SK-N-SH (cell line): ENCODE data around the gene FAM149B1. TPM values are rescaled to one million over a fixed set of nuclear protein-coding genes. Genes with fewer than 3 reads are reported as not detected.
"Not testable (repeated sequence)": the region's sequence is repeated elsewhere in the genome, so short reads cannot be mapped to it uniquely, and the experiment has no call there.

Experiments used
- CTCF ChIA-PET: fragments of 300-600, 350-600 bp; formaldehyde crosslinking; extraction: SDS; loops from one replicate; lab custom pipeline; 2021; lab: Yijun Ruan, JAX
- POLR2A ChIA-PET: fragments of 350-600 bp; sonication (Branson Sonifier 250); formaldehyde crosslinking; extraction: SDS; loops from one replicate; lab custom pipeline; 2020; ENCODE audit warnings: antibody characterized with exemption, inconsistent platforms; lab: Yijun Ruan, JAX
- DNase-seq: peaks from one replicate; pipeline ENCODE4 v3.0.0; 2012
- H2AFZ ChIP-seq: fragments of 200-600 bp; sonication (generic); 2 replicates; pipeline ENCODE4 v1.8.1; 2016; ENCODE audit warnings: antibody characterized with exemption, mild to moderate bottlenecking, low read depth
- H3F3A ChIP-seq: fragments of 200-600 bp; sonication (generic); replicated peaks from 2 replicates; pipeline ENCODE3; 2016; ENCODE audit warnings: antibody characterized with exemption, mild to moderate bottlenecking; ENCODE audit not compliant: insufficient read depth
- H3K27ac ChIP-seq, 2 experiments: fragments of 200-500 bp in 1 of 2; fragments of 200-600 bp in 1 of 2; sonication (Bioruptor generic) in 1 of 2; sonication (generic), shearing (Covaris generic) in 1 of 2; 2 replicates each; pipeline versions ENCODE4 v1.5.1 to v1.6.1; 2014 to 2016; ENCODE audit warnings: low read depth in 2 of 2, inconsistent platforms in 1 of 2, low read length in 1 of 2, mild to moderate bottlenecking in 1 of 2, mixed read lengths in 1 of 2
- H3K27me3 ChIP-seq: fragments of 200-600 bp; sonication (generic), shearing (Covaris generic); 2 replicates; pipeline ENCODE4 v1.6.1; 2016; ENCODE audit warnings: mixed run types; ENCODE audit not compliant: insufficient read depth
- H3K36me3 ChIP-seq, 2 experiments: fragments of 200-500 bp in 1 of 2; fragments of 200-600 bp in 1 of 2; sonication (Bioruptor generic) in 1 of 2; sonication (generic) in 1 of 2; replicated peaks in 1 of 2; 2 replicates each; pipeline versions ENCODE3 to v1.5.1; 2014 to 2016; ENCODE audit warnings: low read length in 1 of 2, mild to moderate bottlenecking in 1 of 2; ENCODE audit not compliant: insufficient read depth in 2 of 2, control insufficient read depth in 1 of 2
- H3K4me1 ChIP-seq, 2 experiments: fragments of 200-500 bp in 1 of 2; fragments of 200-600 bp in 1 of 2; sonication (Bioruptor generic) in 1 of 2; sonication (generic), shearing (Covaris generic) in 1 of 2; 2 replicates each; pipeline versions ENCODE4 v1.5.1 to v1.6.1; 2014 to 2016; ENCODE audit warnings: low read depth in 1 of 2, low read length in 1 of 2, mixed run types in 1 of 2; ENCODE audit not compliant: insufficient read depth in 2 of 2, control insufficient read depth in 1 of 2
- H3K4me2 ChIP-seq: fragments of 200-600 bp; sonication (generic), shearing (Covaris generic); 2 replicates; pipeline ENCODE4 v1.6.1; 2017; ENCODE audit warnings: mixed run types
- H3K4me3 ChIP-seq, 2 experiments: fragments of 200-500 bp in 1 of 2; fragments of 200-600 bp in 1 of 2; sonication (Bioruptor generic) in 1 of 2; sonication (generic), shearing (Covaris generic) in 1 of 2; 2 replicates each; pipeline versions ENCODE4 v1.5.1 to v1.8.1; 2014 to 2016; ENCODE audit warnings: low read depth in 2 of 2, inconsistent platforms in 1 of 2, low read length in 1 of 2, mild to moderate bottlenecking in 1 of 2, mixed read lengths in 1 of 2, moderate library complexity in 1 of 2
- H3K79me2 ChIP-seq: fragments of 200-600 bp; sonication (generic); 2 replicates; pipeline ENCODE4 v1.8.1; 2017; ENCODE audit warnings: mild to moderate bottlenecking; ENCODE audit not compliant: insufficient read depth
- H3K9ac ChIP-seq: fragments of 200-600 bp; sonication (generic); 2 replicates; pipeline ENCODE4 v1.6.1; 2017; ENCODE audit warnings: mixed run types
- H3K9me2 ChIP-seq: fragments of 200-600 bp; sonication (generic); 2 replicates; pipeline ENCODE4 v1.6.1; 2017; ENCODE audit warnings: mixed run types
- H3K9me3 ChIP-seq: fragments of 200-600 bp; sonication (generic); 2 replicates; pipeline ENCODE4 v1.6.1; 2017; ENCODE audit warnings: mixed run types, mild to moderate bottlenecking, moderate library complexity
- H4K20me1 ChIP-seq: fragments of 200-600 bp; sonication (generic); 2 replicates; pipeline ENCODE4 v1.6.1; 2017; ENCODE audit warnings: mild to moderate bottlenecking, mixed run types; ENCODE audit not compliant: insufficient read depth
- ELF1 ChIP-seq: IDR thresholded peaks from 2 replicates; pipeline ENCODE4 v1.4.0; 2012
- FOSL2 ChIP-seq: IDR thresholded peaks from 2 replicates; pipeline ENCODE4 v1.4.0; 2012; ENCODE audit warnings: low read depth, mild to moderate bottlenecking, moderate library complexity, borderline replicate concordance
- GABPA ChIP-seq: IDR thresholded peaks from 2 replicates; pipeline ENCODE4 v1.4.0; 2012; ENCODE audit warnings: low read depth, mild to moderate bottlenecking
- MXI1 ChIP-seq: IDR thresholded peaks from 2 replicates; pipeline ENCODE4 v1.6.1; 2012; ENCODE audit warnings: mild to moderate bottlenecking, low read depth, low read length, improper control_type of control experiment
- RAD21 ChIP-seq: IDR thresholded peaks from 2 replicates; pipeline ENCODE4 v1.6.1; 2012; ENCODE audit warnings: mild to moderate bottlenecking, low read length
- WGBS: methylation state at CpG from one replicate; pipeline ENCODE4 v1.1.6; 2017; ENCODE audit warnings: low lambda C conversion rate; 5-methylcytosine and 5-hydroxymethylcytosine counted together
- polyA plus RNA-seq, 3 experiments: library from polyadenylated mRNA; depleted of rRNA; stranded (reverse); fragments of >200 nt; gene quantifications; 2 replicates each; pipeline ENCODE4 v1.2.3, GENCODE V29; 2012
- TF ChIP-seq, protein P1 (sequence below): IDR thresholded peaks from 2 replicates; pipeline ENCODE4 v1.4.0; 2012; ENCODE audit warnings: low read depth, borderline replicate concordance
- TF ChIP-seq, protein P2 (sequence below): fragments of 150-350 bp; IDR thresholded peaks from 2 replicates; pipeline ENCODE4 v1.6.1; 2016; ENCODE audit warnings: mild to moderate bottlenecking, low read depth, low read length
- TF ChIP-seq, protein P3 (sequence below): IDR thresholded peaks from 2 replicates; pipeline ENCODE4 v1.4.0; 2012; ENCODE audit warnings: low read depth, borderline replicate concordance
- TF ChIP-seq, protein P4 (sequence below): IDR thresholded peaks from 2 replicates; pipeline ENCODE4 v1.6.1; 2012; ENCODE audit warnings: mild to moderate bottlenecking, low read depth, low read length, moderate library complexity

Gene FAM149B1
- polyA plus RNA-seq, 1 of the 3 experiments (the other 2 are of a cell fraction) = 28.2 TPM

DNA sequence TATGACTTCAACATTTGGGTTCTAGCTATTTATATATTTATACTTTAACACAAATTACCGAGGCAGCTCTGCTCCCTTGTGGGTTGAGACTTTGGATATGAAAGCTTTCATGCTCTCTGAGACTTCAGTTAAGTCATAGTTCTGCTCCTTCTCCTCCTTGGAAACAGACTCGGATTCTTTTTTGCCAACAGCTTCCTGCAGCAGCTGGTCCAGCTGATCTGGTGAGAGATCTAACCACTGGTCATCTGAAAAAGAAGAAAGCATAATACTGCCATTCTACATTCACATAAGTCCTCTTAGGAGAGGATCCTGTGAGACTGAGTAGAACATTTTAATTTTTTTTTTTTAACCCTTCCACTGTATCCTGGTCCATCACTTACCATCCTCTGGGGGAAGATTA is 28.7 kb upstream of the FAM149B1 start:
- TF ChIP-seq, protein P1, sequence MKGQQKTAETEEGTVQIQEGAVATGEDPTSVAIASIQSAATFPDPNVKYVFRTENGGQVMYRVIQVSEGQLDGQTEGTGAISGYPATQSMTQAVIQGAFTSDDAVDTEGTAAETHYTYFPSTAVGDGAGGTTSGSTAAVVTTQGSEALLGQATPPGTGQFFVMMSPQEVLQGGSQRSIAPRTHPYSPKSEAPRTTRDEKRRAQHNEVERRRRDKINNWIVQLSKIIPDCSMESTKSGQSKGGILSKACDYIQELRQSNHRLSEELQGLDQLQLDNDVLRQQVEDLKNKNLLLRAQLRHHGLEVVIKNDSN = no peak
- no peak for TF ChIP-seq GABPA
- TF ChIP-seq, protein P2, sequence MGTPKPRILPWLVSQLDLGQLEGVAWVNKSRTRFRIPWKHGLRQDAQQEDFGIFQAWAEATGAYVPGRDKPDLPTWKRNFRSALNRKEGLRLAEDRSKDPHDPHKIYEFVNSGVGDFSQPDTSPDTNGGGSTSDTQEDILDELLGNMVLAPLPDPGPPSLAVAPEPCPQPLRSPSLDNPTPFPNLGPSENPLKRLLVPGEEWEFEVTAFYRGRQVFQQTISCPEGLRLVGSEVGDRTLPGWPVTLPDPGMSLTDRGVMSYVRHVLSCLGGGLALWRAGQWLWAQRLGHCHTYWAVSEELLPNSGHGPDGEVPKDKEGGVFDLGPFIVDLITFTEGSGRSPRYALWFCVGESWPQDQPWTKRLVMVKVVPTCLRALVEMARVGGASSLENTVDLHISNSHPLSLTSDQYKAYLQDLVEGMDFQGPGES = no peak
- no peak for TF ChIP-seq MXI1
- DNase-seq = no peak
- H3K27ac ChIP-seq = no peak overlapping the region
- no peaks in the 10 kb centered on the region for H3K9me2 ChIP-seq
- no peak overlapping the region for H3K4me3 ChIP-seq
- H3K36me3 ChIP-seq = peaks cover 68 to 70% of the 10 kb centered on the region in 2 experiments
- peaks cover 15% of the 10 kb centered on the region for H3F3A ChIP-seq
- H3K4me2 ChIP-seq = no peak overlapping the region
- no peaks in the 10 kb centered on the region for H4K20me1 ChIP-seq
- CTCF ChIA-PET = interaction anchor here (1.2 to 3.6 kb wide), 3 partner anchors 14 to 305 kb away, joined by 3 to 16 read pairs (median 4); no protein-coding TSS in a partner anchor
- peaks cover 7% of the 10 kb centered on the region; the same call in 1 of the 2 replicates for H3K79me2 ChIP-seq
- POLR2A ChIA-PET = no interaction called here
- 86% methylated on average over 2 of the region's 2 CpGs for WGBS
- no peaks in the 10 kb centered on the region for H3K9me3 ChIP-seq
- H3K4me1 ChIP-seq = no peaks in the 10 kb centered on the region
- H3K9ac ChIP-seq = no peak overlapping the region
- H2AFZ ChIP-seq = no peak overlapping the region
- no peaks in the 10 kb centered on the region for H3K27me3 ChIP-seq

DNA sequence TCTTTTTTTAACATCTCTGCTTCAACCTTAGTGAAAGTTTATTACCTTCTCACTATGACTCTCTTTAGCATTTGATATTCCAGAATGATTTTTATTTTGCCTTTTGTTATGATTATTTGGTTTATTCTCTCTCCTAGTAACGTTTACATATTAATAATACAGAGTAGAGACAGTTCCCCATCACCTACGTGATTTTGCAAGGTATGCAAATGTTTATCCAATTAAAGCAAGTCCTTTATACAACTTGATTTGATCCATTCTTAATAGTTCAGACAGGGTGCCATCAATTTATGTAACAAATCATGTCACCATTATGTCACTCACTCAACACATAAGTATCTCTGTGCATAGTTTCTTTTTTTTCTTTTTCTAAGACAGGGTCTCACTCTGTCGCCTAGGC is 26.3 kb upstream of the FAM149B1 start:
- peaks cover 10% of the 10 kb centered on the region; the same call in 1 of the 2 replicates for H3K79me2 ChIP-seq
- H3K9ac ChIP-seq = no peak overlapping the region
- 96% methylated on average over 3 of the region's 3 CpGs for WGBS
- H3K36me3 ChIP-seq = peaks cover 63 to 70% of the 10 kb centered on the region in 2 experiments
- H3K4me2 ChIP-seq = no peak overlapping the region
- ChIA-PET CTCF (interaction anchor here (2.1 kb wide), 1 partner anchor 17 kb away, joined by 9 read pairs; no protein-coding TSS in a partner anchor), POLR2A (no interaction called here)
- H3K4me1 ChIP-seq = no peaks in the 10 kb centered on the region
- no peak overlapping the region for H2AFZ ChIP-seq
- H3K9me2 ChIP-seq = no peaks in the 10 kb centered on the region
- no peak for DNase-seq
- H3K9me3 ChIP-seq = no peaks in the 10 kb centered on the region
- no peaks in the 10 kb centered on the region for H3K27me3 ChIP-seq
- H3F3A ChIP-seq = peaks cover 13% of the 10 kb centered on the region
- H3K4me3 ChIP-seq = no peak overlapping the region
- TF ChIP-seq FOSL2 (no peak), ELF1 (no peak), RAD21 (no peak)
- TF ChIP-seq, protein P3, sequence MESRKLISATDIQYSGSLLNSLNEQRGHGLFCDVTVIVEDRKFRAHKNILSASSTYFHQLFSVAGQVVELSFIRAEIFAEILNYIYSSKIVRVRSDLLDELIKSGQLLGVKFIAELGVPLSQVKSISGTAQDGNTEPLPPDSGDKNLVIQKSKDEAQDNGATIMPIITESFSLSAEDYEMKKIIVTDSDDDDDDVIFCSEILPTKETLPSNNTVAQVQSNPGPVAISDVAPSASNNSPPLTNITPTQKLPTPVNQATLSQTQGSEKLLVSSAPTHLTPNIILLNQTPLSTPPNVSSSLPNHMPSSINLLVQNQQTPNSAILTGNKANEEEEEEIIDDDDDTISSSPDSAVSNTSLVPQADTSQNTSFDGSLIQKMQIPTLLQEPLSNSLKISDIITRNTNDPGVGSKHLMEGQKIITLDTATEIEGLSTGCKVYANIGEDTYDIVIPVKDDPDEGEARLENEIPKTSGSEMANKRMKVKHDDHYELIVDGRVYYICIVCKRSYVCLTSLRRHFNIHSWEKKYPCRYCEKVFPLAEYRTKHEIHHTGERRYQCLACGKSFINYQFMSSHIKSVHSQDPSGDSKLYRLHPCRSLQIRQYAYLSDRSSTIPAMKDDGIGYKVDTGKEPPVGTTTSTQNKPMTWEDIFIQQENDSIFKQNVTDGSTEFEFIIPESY = no peak
- TF ChIP-seq, protein P4, sequence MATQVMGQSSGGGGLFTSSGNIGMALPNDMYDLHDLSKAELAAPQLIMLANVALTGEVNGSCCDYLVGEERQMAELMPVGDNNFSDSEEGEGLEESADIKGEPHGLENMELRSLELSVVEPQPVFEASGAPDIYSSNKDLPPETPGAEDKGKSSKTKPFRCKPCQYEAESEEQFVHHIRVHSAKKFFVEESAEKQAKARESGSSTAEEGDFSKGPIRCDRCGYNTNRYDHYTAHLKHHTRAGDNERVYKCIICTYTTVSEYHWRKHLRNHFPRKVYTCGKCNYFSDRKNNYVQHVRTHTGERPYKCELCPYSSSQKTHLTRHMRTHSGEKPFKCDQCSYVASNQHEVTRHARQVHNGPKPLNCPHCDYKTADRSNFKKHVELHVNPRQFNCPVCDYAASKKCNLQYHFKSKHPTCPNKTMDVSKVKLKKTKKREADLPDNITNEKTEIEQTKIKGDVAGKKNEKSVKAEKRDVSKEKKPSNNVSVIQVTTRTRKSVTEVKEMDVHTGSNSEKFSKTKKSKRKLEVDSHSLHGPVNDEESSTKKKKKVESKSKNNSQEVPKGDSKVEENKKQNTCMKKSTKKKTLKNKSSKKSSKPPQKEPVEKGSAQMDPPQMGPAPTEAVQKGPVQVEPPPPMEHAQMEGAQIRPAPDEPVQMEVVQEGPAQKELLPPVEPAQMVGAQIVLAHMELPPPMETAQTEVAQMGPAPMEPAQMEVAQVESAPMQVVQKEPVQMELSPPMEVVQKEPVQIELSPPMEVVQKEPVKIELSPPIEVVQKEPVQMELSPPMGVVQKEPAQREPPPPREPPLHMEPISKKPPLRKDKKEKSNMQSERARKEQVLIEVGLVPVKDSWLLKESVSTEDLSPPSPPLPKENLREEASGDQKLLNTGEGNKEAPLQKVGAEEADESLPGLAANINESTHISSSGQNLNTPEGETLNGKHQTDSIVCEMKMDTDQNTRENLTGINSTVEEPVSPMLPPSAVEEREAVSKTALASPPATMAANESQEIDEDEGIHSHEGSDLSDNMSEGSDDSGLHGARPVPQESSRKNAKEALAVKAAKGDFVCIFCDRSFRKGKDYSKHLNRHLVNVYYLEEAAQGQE = no peak
- no peaks in the 10 kb centered on the region for H4K20me1 ChIP-seq
- H3K27ac ChIP-seq = no peak overlapping the region

DNA sequence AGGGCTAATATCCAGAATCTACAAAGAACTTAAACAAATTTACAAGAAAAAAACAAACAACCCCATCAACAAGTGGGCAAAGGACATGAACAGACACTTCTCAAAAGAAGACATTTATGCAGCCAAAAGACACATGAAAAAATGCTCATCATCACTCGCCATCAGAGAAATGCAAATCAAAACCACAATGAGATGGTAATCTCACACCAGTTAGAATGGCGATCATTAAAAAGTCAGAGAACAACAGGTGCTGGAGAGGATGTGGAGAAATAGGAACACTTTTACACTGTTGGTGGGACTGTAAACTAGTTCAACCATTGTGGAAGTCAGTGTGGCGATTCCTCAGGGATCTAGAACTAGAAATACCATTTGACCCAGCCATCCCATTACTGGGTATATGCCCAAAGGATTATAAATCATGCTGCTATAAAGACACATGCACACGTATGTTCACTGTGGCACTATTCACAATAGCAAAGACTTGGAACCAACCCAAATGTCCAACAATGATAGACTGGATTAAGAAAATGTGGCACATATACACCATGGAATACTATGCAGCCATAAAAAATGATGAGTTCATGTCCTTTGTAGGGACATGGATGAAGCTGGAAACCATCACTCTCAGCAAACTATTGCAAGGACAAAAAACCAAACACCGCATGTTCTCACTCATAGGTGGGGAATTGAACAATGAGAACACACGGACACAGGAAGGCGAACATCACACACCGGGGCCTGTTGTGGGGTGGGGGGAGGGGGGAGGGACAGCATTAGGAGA is 17.1 kb upstream of the FAM149B1 start:
- H3K4me3 ChIP-seq, H2AFZ ChIP-seq, H3F3A ChIP-seq, H3K4me2 ChIP-seq, H3K9me2 ChIP-seq, H3K4me1 ChIP-seq, H3K9me3 ChIP-seq, H3K27ac ChIP-seq, H3K27me3 ChIP-seq, POLR2A ChIA-PET, DNase-seq, H3K9ac ChIP-seq, H4K20me1 ChIP-seq: not testable (repeated sequence)
- H3K79me2 ChIP-seq = peaks cover 29% of the 10 kb centered on the region
- H3K36me3 ChIP-seq = peaks cover 52 to 61% of the 10 kb centered on the region in 2 experiments
- 100% methylated on average over 6 of the region's 8 CpGs for WGBS
- CTCF ChIA-PET = interaction anchor here (1.0 kb wide), 1 partner anchor 54 kb away, joined by 4 read pairs; the partner anchor contains the start of gene P4HA1
